ENCODE results near the gene CEP44. TPM values are rescaled to one million over a fixed set of nuclear protein-coding genes. Genes with fewer than 3 reads are reported as not detected.

Gene CEP44
- polyA plus RNA-seq, 1 donor (not counting 4 experiments of a cell fraction or from before 2014, with no cell fraction given) = 8.0 TPM

GRCh38 chr4:174256277-174256713 lies 27.4 kb upstream of the CEP44 start:
- Histone ChIP-seq H3K4me1 (ENCODE audit: control insufficient read depth, extremely low read depth, insufficient read depth, low read length) (no peaks in the 10 kb centered on the region), H3K27me3 (ENCODE audit: control insufficient read depth, extremely low read depth, insufficient read depth, low read length) (no peaks in the 10 kb centered on the region), H2AFZ (ENCODE audit: control insufficient read depth, low read length) (no peak overlapping the region), H3K9me1 (ENCODE audit: control insufficient read depth, extremely low read depth, insufficient read depth, low read length) (no peaks in the 10 kb centered on the region), H3K4me2 (ENCODE audit: control insufficient read depth, extremely low read depth, insufficient read depth, low read depth, low read length) (no peak overlapping the region), H3K9me3 (ENCODE audit: control insufficient read depth, low read depth, low read length) (no peaks in the 10 kb centered on the region), H3K36me3 (ENCODE audit: control insufficient read depth in 2 of 2, extremely low read depth in 1 of 2, insufficient read depth in 2 of 2, low read length in 2 of 2) (no peaks in the 10 kb centered on the region), H3K9ac (ENCODE audit: control insufficient read depth, extremely low read depth, insufficient read depth, low read length) (no peak overlapping the region), H3K4me3 (ENCODE audit: control insufficient read depth in 2 of 3, extremely low read depth in 1 of 3, insufficient read depth in 2 of 3, low read depth in 1 of 3, low read length in 3 of 3) (no peak overlapping the region), H3K27ac (ENCODE audit: control insufficient read depth, insufficient read depth, low read length) (no peak overlapping the region), H3K79me2 (ENCODE audit: control insufficient read depth, insufficient read depth, low read length) (no peaks in the 10 kb centered on the region), H4K20me1 (ENCODE audit: control insufficient read depth, extremely low read depth, insufficient read depth, low read length) (no peaks in the 10 kb centered on the region)
- dilution Hi-C loops (cut with MboI; ENCODE audit: extremely low pct_ligation_motif_present, low sequenced_read_pairs) = no loop called here
- DNase-seq (ENCODE audit: low read depth, low spot score) (no peak), FAIRE-seq (no peak)
- TF ChIP-seq CTCF (optimal IDR thresholded peaks at IDR 0.05 in 1 of 3, IDR thresholded peaks at IDR 0.05 in 1 of 3, conservative IDR thresholded peaks at IDR 0.05 in 1 of 3; ENCODE audit: extremely low read depth in 1 of 3, insufficient read depth in 2 of 3, low read length in 3 of 3) (no peak), EZH2 (IDR thresholded peaks at IDR 0.05; ENCODE audit: low read length) (no peak)

GRCh38 chr4:174259580-174259979 lies 24.1 kb upstream of the CEP44 start:
- dilution Hi-C loops (cut with MboI; ENCODE audit: extremely low pct_ligation_motif_present, low sequenced_read_pairs) = no loop called here
- TF ChIP-seq CTCF (optimal IDR thresholded peaks at IDR 0.05 in 1 of 3, IDR thresholded peaks at IDR 0.05 in 1 of 3, conservative IDR thresholded peaks at IDR 0.05 in 1 of 3; ENCODE audit: extremely low read depth in 1 of 3, insufficient read depth in 2 of 3, low read length in 3 of 3) (no peak), EZH2 (IDR thresholded peaks at IDR 0.05; ENCODE audit: low read length) (no peak)
- Histone ChIP-seq H3K4me3 (ENCODE audit: control insufficient read depth in 2 of 3, extremely low read depth in 1 of 3, insufficient read depth in 2 of 3, low read depth in 1 of 3, low read length in 3 of 3) (no peak overlapping the region), H3K9ac (ENCODE audit: control insufficient read depth, extremely low read depth, insufficient read depth, low read length) (no peak overlapping the region), H3K79me2 (ENCODE audit: control insufficient read depth, insufficient read depth, low read length) (no peaks in the 10 kb centered on the region), H4K20me1 (ENCODE audit: control insufficient read depth, extremely low read depth, insufficient read depth, low read length) (no peaks in the 10 kb centered on the region), H2AFZ (ENCODE audit: control insufficient read depth, low read length) (no peak overlapping the region), H3K9me3 (ENCODE audit: control insufficient read depth, low read depth, low read length) (no peaks in the 10 kb centered on the region), H3K27me3 (ENCODE audit: control insufficient read depth, extremely low read depth, insufficient read depth, low read length) (no peaks in the 10 kb centered on the region), H3K36me3 (ENCODE audit: control insufficient read depth in 2 of 2, extremely low read depth in 1 of 2, insufficient read depth in 2 of 2, low read length in 2 of 2) (peaks cover 0 to 2% of the 10 kb centered on the region in 2 experiments), H3K27ac (ENCODE audit: control insufficient read depth, insufficient read depth, low read length) (no peak overlapping the region), H3K9me1 (ENCODE audit: control insufficient read depth, extremely low read depth, insufficient read depth, low read length) (no peaks in the 10 kb centered on the region), H3K4me2 (ENCODE audit: control insufficient read depth, extremely low read depth, insufficient read depth, low read depth, low read length) (no peak overlapping the region), H3K4me1 (ENCODE audit: control insufficient read depth, extremely low read depth, insufficient read depth, low read length) (no peaks in the 10 kb centered on the region)
- FAIRE-seq (no peak), DNase-seq (ENCODE audit: low read depth, low spot score) (no peak)
